Inflammatory macrophage (primary cell): ENCODE results near the gene DSE.

Source experiments
- DNase-seq, 2 donors: peaks; one replicate each; pipeline ENCODE4 v3.0.0-alpha.2; 2020 to 2022

The DSE gene

GRCh38 chr6:116388924-116389323 is 18.2 kb downstream of the DSE start:
- DNase-seq = peak in 1 of 2 donors; percentile 37

DNA sequence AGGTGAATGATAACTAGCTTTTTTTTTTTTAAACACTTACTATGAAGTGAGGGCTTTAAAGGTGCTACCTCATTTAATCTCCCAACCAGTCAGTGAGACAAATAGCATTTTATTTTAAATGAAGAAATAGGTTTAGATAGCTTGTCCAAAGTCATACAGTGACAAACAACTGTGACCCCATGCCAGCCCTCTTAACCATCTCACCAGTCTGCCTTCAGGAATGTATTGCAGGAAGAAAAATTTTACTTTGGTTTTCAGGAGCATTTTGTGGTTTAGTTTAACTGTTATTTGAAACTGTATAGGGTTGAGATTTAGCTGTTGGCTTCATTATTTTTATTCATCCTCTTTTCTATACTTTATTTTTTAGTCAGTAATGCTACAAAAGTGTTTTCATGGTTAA is 18.6 kb downstream of the DSE start:
- DNase-seq = no peak

- no peak for DNase-seq
Measured at GRCh38 chr6:116390581-116390980, 19.8 kb downstream of the DSE start.

GRCh38 chr6:116392132-116393013 is 21.6 kb downstream of the DSE start:
- DNase-seq = peak; percentile 61 to 90

GRCh38 chr6:116393430-116393829 is 22.7 kb downstream of the DSE start:
- peak; percentile 15 to 54 for DNase-seq

DNA sequence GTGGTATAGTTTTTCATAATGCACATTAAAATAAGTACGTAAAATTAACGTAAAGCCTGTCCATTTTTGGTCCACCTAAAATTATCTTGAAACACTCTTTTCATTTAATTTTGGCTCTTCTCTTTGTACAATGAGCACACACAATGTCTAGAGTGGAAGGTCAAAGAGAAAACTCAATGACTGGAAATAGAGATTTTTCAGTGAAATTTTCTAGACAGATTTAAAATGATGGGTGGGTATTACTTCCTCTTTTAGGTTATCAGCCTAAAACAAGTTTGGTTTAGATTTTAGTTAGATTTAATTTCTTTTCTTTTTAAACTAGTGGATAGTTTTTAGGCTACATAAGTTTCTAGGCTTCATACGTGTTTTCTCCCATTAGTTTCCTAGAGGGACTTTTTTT is 24.9 kb downstream of the DSE start:
- DNase-seq = no peak

DNA sequence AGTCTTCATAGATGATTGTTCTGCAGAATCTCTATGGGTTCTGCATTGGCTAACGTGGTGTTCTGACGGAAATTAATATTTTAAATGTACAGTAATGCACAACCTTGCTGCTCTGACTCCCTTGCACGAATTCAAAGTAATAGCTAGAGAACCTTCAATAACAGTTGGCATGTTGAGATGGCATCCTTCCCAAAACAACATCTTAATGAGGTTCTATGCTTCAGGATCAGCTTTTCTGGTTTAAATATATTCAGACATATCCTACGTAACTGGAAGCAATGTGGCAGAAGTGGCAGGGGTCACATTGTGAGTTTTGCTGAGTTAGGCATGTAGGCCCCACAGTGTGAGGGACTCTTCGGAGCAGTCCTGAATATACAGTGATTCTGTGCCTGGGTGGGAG is 25.7 kb downstream of the DSE start:
- no peak for DNase-seq

DNA sequence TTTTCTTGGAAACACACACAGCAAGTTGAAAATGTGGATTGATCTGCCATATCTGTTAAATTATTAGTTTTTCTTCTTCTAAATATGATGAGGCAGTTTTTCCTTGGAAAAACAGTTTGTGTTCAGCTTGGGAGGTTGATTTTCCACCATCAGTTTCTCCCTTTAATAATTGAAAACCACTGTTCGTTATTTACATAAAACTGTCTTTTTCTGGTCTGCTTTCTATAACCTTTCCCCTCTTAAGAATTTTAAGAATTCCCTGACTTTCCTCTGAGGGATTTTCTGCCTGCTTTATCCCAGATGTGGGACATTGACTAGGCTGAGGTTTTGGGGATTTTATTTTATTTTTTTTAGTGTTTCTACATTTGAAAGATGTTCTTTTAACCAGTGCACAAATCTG is 27.2 kb downstream of the DSE start:
- DNase-seq = no peak

- DNase-seq = no peak
Measured at GRCh38 chr6:116398316-116399010, 27.7 kb downstream of the DSE start.

- no peak for DNase-seq
Measured at GRCh38 chr6:116399287-116399686, 28.5 kb downstream of the DSE start.

DNA sequence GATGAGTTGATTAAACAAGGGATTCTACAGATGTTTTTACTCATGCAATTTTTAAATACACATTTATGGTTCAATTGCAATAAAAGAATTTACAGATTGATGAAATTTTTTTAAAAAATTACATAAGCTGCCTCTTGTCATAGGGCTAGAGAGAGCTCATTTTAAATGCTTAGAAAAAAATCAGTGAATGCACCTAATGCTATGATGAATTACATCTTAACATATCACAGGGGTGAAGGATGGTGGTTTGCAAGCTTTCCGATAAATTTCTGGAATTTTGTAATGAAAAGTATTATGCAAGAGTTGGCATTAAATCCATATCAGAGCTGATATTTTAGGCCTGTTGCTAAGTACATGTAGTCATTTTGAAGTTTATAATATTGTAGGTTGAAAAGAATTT is 29.6 kb downstream of the DSE start:
- no peak for DNase-seq

DNA sequence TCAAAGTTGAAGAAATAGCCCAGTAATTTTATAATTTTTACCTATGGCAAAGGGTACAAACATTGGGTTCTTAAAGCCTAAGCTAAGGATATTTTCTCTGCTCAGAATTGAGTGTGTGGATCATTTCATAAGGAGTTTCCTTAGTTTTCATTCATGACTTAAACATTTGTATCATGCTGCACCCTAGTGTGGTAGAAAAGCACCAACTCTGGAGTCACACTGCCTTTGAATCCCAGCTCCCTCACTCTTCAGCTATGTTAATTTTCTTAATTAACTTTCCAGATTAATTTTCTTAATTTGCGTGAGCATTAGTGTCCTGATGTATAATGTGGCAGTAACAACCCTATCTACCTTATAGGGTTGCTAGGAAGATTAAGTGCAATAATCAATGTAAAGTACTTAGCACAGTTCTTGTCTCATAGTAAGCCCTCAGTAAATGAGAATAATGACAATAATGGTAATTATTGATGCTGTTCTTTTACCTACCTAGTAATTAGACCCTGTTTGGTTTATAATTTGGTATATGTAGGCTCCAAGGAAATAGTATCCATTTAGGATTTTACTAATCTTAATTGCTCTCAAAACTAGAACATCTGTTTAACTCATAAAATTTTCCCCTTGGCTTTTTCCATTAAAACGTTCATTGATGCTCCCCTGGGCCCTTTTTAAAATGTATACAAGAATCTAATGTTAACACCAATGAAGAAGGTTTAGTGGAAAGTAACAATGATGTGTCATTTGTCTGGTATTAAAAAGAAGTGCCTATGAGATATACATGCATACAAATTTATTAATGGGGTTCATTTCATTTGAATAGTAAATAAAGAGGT is 31.6 kb downstream of the DSE start:
- DNase-seq = no peak

DNA sequence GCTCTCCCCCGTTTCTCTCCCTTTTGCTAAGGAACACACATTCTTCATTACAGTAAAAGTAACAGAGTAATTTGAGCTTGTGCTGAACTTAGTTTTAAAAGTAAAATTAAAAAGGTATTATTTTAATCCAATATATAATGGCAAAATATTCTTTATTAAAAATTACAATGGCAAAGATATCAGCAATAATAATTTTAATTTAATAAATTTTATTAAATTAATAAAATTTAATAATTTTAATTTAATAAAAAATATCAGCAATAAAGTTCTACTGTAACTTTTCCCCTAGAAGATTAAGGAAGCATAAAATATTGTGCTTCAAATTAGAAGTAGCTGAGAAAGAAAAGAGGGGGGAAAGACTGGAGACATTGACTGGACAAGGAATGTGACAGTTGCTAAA is 32.5 kb downstream of the DSE start:
- DNase-seq = no peak

DNA sequence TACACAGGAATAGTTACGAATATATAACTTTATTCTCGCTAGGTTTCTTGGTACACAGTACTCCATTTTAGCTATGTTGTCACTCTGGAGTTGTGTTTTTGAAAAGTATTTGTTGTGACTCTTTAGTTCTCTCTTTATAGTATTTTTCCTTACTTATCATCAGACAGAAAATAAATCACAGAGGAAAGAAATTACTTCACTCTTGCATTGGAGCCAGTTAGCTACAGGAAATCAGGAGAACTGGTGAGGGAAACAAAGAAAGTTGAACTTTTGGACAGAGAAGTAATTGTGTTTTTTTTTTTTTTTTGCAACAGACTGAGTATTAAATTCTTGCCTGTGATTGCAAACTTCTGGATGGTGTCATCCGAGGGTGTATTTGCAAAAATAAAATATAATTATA is 33.9 kb downstream of the DSE start:
- DNase-seq = no peak

DNA sequence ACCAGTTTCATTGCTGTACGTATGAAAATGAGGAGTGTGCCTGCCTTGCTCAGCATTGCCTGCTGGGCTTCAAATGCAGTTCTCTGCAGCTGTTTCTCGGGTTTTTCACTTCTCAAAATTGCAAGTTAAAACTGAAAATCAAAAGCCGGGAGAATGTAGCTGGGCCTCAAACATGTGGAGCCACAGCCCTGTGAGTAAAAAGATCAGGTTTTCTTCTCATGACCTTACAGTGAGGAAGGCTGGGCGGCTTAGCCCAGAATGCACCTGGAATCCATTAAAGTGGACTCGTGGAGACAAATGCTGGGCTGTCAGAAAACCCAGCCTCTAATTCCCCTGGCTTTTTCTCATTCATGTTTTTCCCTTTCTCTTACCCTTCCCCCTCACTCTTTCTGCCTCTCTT is 34.4 kb downstream of the DSE start:
- DNase-seq = peak; percentile 23 to 33

GRCh38 chr6:116405652-116406356 is 35.1 kb downstream of the DSE start:
- DNase-seq = no peak

DNA sequence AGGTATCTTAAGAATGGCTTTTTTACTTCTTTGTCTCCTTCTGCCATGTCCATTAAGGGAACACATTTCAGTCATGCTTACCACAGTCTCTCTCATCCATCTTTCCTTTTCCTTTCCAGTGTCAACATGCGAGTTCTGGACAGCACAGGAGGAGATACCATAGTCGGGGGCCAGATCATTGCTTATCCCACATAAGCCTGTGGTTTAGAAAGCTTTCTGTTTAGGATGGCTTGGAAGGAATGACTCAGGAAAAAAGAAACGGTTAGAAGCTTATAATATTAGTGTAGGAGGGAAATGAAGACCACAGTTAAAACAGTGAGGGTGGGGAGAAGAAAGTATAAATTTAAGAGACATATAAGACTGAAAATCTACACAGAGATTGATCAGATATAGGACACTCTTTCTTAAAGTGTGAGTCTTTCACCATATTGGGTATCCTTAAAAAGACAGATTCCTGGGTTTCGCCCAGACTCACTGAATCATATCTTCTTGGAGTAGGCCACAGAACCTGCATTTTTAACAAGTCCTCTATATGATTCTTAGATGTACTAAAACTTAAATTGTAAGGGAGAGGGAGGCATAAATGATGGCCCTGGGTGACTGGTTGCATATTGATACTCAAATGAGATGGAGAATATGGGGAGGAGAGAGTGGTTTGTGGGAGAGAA is 36.1 kb downstream of the DSE start:
- no peak for DNase-seq

DNA sequence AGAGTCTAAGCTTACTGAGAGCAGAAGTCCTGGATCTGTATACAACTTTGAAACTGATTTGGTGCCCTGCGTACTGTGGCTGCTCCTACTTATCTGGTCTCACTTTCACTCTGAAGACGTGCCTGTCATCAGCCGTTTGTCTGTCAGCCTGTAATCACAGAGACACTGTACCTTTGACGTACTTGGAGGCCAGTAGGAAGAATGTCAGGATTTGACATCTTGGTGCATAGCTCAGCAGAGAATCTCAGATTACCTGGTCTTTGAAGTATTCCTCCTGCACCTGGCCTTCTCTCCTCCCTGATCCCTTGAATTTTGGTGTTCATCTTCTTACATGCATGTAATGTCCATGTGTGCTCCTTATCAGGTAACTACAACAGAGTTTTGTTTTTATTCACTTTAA is 37.7 kb downstream of the DSE start:
- no peak for DNase-seq

- peak; percentile 42 to 63 for DNase-seq
Measured at GRCh38 chr6:116409756-116410155, 39.0 kb downstream of the DSE start.

DNA sequence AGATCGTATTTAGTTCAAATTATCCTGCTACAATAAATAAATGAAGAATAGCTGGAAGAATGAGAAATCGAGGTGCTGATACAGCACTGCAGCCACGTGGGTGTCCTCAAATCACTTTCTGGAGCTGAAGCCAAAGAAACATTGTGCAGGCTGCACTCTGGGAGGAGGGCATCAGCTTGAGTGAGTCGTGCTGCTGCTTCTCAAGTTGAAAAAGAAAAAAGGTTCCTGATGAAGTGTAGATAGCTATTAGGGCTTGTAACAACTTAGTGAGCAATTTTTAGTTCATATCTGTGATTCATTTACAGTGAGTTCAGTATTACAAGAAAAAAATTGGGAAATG is 40.5 kb downstream of the DSE start:
- DNase-seq = peak; percentile 19 to 37

- peak; percentile 17 to 20 for DNase-seq
Measured at GRCh38 chr6:116412270-116412669, 41.5 kb downstream of the DSE start.

DNA sequence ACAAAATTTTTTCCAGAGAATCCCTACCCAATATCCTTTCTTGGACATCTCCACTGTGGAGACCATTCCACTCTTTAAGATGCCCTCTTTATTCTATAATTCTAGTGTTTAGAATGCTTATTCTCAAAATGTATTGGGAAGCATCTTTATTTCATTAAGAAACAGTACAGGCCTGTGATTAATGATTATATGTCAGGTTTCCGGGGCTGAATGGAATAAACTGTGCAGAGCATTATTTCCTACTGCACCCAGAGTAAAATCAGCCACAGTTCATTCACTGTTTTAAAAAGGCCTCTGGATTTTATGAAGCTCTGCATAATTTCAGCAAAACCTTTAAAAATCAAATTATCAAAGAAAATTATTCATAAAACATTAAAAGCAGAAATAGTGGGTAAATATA is 42.6 kb downstream of the DSE start:
- DNase-seq = no peak
